Gastrocnemius medialis (tissue), 4 donors: ENCODE data around the gene GALNT15.

Source experiments
- POLR2A ChIP-seq, 2 donors: fragments of 450-650 bp; IDR thresholded peaks; one replicate each; pipeline ENCODE4 v1.6.1; 2017; ENCODE audit warnings: antibody characterized with exemption in 2 of 2, mild to moderate bottlenecking in 2 of 2, moderate library complexity in 2 of 2
- TF ChIP-seq, protein P1 (sequence below), 5 experiments: fragments of 450-650 bp in 3 of 5; fragments of 200-600 bp in 2 of 5; sonication (generic) in 2 of 5; IDR thresholded peaks in 4 of 5; conservative IDR thresholded peaks in 1 of 5; 1 replicate in 4 of 5; 2 replicates in 1 of 5; pipeline ENCODE4 v1.5.1; 2016 to 2019; ENCODE audit warnings: antibody characterized with exemption in 5 of 5, mild to moderate bottlenecking in 3 of 5, moderate library complexity in 3 of 5

DNA sequence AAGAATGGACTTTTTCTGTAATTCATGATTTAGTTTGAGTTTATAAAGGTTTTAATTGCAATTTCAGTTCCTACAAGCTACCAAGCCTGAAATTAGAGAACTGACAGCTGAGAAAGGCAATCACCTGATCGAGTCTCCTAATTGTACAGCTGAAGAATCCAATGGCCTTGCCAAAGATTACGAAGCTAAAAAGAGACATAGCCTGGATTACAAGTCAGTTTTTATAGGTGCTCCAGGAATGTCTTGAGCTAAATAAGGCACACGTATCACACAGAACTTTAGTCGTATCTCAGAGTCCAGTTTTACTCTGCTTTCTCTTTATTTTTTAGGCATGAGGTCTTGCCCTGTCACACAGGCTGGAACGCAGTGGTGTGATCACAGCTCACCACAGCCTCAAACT, 83.7 kb downstream of the GALNT15 start:
- TF ChIP-seq, protein P1, sequence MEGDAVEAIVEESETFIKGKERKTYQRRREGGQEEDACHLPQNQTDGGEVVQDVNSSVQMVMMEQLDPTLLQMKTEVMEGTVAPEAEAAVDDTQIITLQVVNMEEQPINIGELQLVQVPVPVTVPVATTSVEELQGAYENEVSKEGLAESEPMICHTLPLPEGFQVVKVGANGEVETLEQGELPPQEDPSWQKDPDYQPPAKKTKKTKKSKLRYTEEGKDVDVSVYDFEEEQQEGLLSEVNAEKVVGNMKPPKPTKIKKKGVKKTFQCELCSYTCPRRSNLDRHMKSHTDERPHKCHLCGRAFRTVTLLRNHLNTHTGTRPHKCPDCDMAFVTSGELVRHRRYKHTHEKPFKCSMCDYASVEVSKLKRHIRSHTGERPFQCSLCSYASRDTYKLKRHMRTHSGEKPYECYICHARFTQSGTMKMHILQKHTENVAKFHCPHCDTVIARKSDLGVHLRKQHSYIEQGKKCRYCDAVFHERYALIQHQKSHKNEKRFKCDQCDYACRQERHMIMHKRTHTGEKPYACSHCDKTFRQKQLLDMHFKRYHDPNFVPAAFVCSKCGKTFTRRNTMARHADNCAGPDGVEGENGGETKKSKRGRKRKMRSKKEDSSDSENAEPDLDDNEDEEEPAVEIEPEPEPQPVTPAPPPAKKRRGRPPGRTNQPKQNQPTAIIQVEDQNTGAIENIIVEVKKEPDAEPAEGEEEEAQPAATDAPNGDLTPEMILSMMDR (IDR thresholded peaks at IDR 0.05 in 4 of 5, conservative IDR thresholded peaks at IDR 0.05 in 1 of 5) = no peak
- TF ChIP-seq POLR2A (IDR thresholded peaks at IDR 0.05) = no peak
